ENCODE measurements around the gene RASEF. TPM values are rescaled to one million over a fixed set of nuclear protein-coding genes. Genes with fewer than 3 reads are reported as not detected.

The RASEF gene
- polyA plus RNA-seq, 2 of the 4 experiments (the other 2 are of a cell fraction): 5.1 to 8.8 TPM

DNA sequence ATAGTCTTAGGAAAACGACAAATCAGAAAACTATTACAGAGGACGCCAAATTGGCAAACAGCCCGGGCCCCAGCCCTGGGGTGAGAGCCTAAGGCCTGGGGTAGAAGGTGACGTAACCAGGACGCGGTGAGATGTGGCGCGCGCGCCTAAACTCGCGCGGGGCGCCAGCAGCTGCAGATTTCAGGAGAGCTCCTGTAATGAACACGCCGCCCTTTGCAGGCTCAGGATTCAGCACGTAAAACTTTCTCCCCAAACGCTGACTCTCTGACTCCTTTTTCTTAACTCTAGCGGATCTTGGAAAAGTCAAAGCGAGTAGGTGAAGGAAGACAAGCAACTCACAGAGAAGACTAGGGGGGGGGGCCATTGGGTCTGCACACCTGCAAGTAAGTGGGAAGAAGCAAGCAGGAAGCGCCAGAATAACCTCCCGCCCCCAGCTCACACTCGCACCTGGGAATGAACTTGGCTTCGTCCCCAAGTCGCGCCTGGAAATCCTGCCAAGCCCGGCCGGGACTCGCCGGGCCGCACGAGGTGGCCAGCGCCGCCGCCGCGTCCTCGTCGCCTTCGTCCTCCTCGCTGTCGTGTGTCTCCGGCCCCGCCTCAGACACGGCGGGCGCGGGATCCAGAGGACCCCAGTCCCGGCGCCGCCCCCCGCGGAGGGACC, 822 bp downstream of the RASEF start:
- peak in 1 of 2 experiments; percentile 30; a peak in 2 of 4 replicates for TF ChIP-seq CEBPB (IDR thresholded peaks at IDR 0.05)
- no peak for TF ChIP-seq EP300 (IDR thresholded peaks at IDR 0.05)
- no peak for TF ChIP-seq HEYL (CRISPR knock-in tag; IDR thresholded peaks at IDR 0.05)
- TF ChIP-seq RFX5 (IDR thresholded peaks at IDR 0.05): no peak
- no peak for TF ChIP-seq POLR2AphosphoS2 (conservative IDR thresholded peaks at IDR 0.05; ENCODE audit: low read length)
- TF ChIP-seq, protein P1, sequence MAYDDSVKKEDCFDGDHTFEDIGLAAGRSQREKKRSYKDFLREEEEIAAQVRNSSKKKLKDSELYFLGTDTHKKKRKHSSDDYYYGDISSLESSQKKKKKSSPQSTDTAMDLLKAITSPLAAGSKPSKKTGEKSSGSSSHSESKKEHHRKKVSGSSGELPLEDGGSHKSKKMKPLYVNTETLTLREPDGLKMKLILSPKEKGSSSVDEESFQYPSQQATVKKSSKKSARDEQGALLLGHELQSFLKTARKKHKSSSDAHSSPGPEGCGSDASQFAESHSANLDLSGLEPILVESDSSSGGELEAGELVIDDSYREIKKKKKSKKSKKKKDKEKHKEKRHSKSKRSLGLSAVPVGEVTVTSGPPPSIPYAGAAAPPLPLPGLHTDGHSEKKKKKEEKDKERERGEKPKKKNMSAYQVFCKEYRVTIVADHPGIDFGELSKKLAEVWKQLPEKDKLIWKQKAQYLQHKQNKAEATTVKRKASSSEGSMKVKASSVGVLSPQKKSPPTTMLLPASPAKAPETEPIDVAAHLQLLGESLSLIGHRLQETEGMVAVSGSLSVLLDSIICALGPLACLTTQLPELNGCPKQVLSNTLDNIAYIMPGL (CRISPR knock-in tag; IDR thresholded peaks at IDR 0.05; ENCODE audit: borderline replicate concordance): no peak
- TF ChIP-seq RCOR1 (IDR thresholded peaks at IDR 0.05; ENCODE audit: low read depth, low read length): no peak
- peak; percentile 65; the same call in 1 of the 2 replicates for TF ChIP-seq RNF2 (IDR thresholded peaks at IDR 0.05; ENCODE audit: borderline replicate concordance, low read depth)
- TF ChIP-seq, protein P2, sequence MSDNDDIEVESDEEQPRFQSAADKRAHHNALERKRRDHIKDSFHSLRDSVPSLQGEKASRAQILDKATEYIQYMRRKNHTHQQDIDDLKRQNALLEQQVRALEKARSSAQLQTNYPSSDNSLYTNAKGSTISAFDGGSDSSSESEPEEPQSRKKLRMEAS (IDR thresholded peaks at IDR 0.05): peak; percentile 83
- TF ChIP-seq, protein P3, sequence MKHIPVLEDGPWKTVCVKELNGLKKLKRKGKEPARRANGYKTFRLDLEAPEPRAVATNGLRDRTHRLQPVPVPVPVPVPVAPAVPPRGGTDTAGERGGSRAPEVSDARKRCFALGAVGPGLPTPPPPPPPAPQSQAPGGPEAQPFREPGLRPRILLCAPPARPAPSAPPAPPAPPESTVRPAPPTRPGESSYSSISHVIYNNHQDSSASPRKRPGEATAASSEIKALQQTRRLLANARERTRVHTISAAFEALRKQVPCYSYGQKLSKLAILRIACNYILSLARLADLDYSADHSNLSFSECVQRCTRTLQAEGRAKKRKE (CRISPR knock-in tag; IDR thresholded peaks at IDR 0.05; ENCODE audit: low read depth): no peak
- TF ChIP-seq EHF (CRISPR knock-in tag; IDR thresholded peaks at IDR 0.05): no peak
- TF ChIP-seq MYC (IDR thresholded peaks at IDR 0.05; ENCODE audit: borderline replicate concordance, low read length): no peak
- no peak for TF ChIP-seq NPAS2 (CRISPR knock-in tag; IDR thresholded peaks at IDR 0.05; ENCODE audit: borderline replicate concordance)
- TF ChIP-seq MAZ (IDR thresholded peaks at IDR 0.05; ENCODE audit: borderline replicate concordance, low read depth, low read length): no peak
- TF ChIP-seq JUN (IDR thresholded peaks at IDR 0.05): no peak
- no peak for TF ChIP-seq PHF8 (IDR thresholded peaks at IDR 0.05; ENCODE audit: borderline replicate concordance, low read depth)
- TF ChIP-seq FOSL2 (IDR thresholded peaks at IDR 0.05): no peak
- TF ChIP-seq FOSL2 (CRISPR knock-in tag; IDR thresholded peaks at IDR 0.05): no peak
- no peak for TF ChIP-seq POLR2A (IDR thresholded peaks at IDR 0.05; ENCODE audit: low read length)
- H3K4me3 ChIP-seq: peak overlapping the region; percentile 78
- peak; percentile 56 to 62 for ATAC-seq
- H3K4me1 ChIP-seq: peaks cover 43% of the 10 kb centered on the region
- H3K9me3 ChIP-seq: no peaks in the 10 kb centered on the region
- H3K4me2 ChIP-seq: peak overlapping the region; percentile 91
- POLR2A ChIA-PET: interaction anchor here (0.7 to 2.2 kb wide), 3 partner anchors 26 to 80 kb away, joined by 3 to 10 read pairs (median 3); no protein-coding TSS in a partner anchor
- CTCF ChIA-PET: interaction anchor here (0.7 to 1.4 kb wide), 10 partner anchors 14 to 141 kb away, joined by 3 to 6 read pairs (median 3); no protein-coding TSS in a partner anchor
- peak overlapping the region; percentile 89 to 95 for H3K27ac ChIP-seq
- WGBS (ENCODE audit: missing lambda C conversion rate): 6% methylated on average over 32 of the region's 53 CpGs
- peak; percentile 61 to 62 for DNase-seq (ENCODE audit: low read depth in 1 of 2, low spot score in 1 of 2)
- FAIRE-seq: no peak

DNA sequence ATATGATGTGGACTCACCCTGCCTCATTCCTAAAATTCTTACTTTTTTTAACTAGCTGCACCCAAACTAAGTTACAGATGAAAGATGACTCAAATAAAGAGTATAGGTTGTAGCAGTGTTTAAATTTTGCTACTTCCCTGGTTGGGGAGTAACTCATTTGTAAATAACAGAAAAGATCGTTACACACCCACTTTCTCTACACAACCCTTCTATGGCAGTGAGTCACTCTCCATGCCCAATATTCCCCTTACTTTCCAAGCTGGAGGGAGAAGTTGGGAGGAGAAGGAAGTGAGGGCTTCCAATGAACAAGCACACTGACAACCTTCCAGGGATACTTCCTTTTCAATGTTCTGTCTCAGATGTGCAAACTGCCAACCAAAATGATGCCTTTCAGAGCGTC, 1.9 kb downstream of the RASEF start:
- H3K4me2 ChIP-seq: peak overlapping the region; percentile 91
- peak; percentile 44 to 70 for DNase-seq (ENCODE audit: low read depth in 1 of 2, low spot score in 1 of 2)
- peak; percentile 74 for FAIRE-seq
- WGBS (ENCODE audit: missing lambda C conversion rate): 16% methylated on average over 2 of the region's 2 CpGs
- no peaks in the 10 kb centered on the region for H3K9me3 ChIP-seq
- peak in 1 of 2 experiments; percentile 4; a peak in 2 of 6 replicates for ATAC-seq
- TF ChIP-seq, protein P4, sequence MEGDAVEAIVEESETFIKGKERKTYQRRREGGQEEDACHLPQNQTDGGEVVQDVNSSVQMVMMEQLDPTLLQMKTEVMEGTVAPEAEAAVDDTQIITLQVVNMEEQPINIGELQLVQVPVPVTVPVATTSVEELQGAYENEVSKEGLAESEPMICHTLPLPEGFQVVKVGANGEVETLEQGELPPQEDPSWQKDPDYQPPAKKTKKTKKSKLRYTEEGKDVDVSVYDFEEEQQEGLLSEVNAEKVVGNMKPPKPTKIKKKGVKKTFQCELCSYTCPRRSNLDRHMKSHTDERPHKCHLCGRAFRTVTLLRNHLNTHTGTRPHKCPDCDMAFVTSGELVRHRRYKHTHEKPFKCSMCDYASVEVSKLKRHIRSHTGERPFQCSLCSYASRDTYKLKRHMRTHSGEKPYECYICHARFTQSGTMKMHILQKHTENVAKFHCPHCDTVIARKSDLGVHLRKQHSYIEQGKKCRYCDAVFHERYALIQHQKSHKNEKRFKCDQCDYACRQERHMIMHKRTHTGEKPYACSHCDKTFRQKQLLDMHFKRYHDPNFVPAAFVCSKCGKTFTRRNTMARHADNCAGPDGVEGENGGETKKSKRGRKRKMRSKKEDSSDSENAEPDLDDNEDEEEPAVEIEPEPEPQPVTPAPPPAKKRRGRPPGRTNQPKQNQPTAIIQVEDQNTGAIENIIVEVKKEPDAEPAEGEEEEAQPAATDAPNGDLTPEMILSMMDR (IDR thresholded peaks at IDR 0.05): no peak
- TF ChIP-seq, protein P1 (CRISPR knock-in tag; IDR thresholded peaks at IDR 0.05; ENCODE audit: borderline replicate concordance): no peak
- TF ChIP-seq FOSL2 (IDR thresholded peaks at IDR 0.05) (no peak), FOSL2 (CRISPR knock-in tag; IDR thresholded peaks at IDR 0.05) (0 out of 2 replicates have a peak, but pooled peaks have one; percentile 27), CEBPB (IDR thresholded peaks at IDR 0.05) (no peak)
- peaks cover 45% of the 10 kb centered on the region for H3K4me1 ChIP-seq
- CTCF ChIA-PET: interaction anchor here (0.8 kb wide), 1 partner anchor 142 kb away, joined by 3 read pairs; no protein-coding TSS in a partner anchor
- H3K4me3 ChIP-seq: peak overlapping the region; percentile 78
- POLR2A ChIA-PET: interaction anchor here (1.2 kb wide), 1 partner anchor 13 kb away, joined by 3 read pairs; no protein-coding TSS in a partner anchor
- peak overlapping the region; percentile 89 to 95 for H3K27ac ChIP-seq
